GM12878 (cell line): Measurements from ENCODE around the gene PSTPIP2. TPM values are rescaled to one million over a fixed set of nuclear protein-coding genes. Genes with fewer than 3 reads are reported as not detected.

Source experiments
- ATAC-seq: fragments of 200-7000 bp; cut with Tn5 transposase; 3 replicates; pipeline ENCODE4 v1.9.1; 2020; ENCODE audit warnings: mild to moderate bottlenecking, moderate library complexity
- BruUV-seq: library from RNA; stranded (reverse); fragments of 400-500 nt; replicated peaks from 2 replicates; lab custom pipeline; 2021; lab: Mats Ljungman, UMichigan
- CTCF ChIA-PET: fragments of 300-600 bp; sonication (Branson Sonifier 250); formaldehyde crosslinking; extraction: SDS; loops from one replicate; lab custom pipeline; 2021; ENCODE audit warnings: inconsistent platforms; lab: Yijun Ruan, JAX
- POLR2A ChIA-PET: fragments of 350-600 bp; formaldehyde crosslinking; extraction: SDS; loops from one replicate; lab custom pipeline; 2021; ENCODE audit warnings: inconsistent platforms; lab: Charles Lee
- RAD21 ChIA-PET: fragments of 300-600 bp; sonication (Branson Sonifier 250); formaldehyde crosslinking; loops from one replicate; lab custom pipeline; 2023; ENCODE audit warnings: antibody characterized with exemption; ENCODE audit not compliant: unreplicated experiment; lab: Charles Lee
- SMC1A ChIA-PET: fragments of 300-600 bp; sonication (Branson Sonifier 250); formaldehyde crosslinking; loops from one replicate; lab custom pipeline; 2023; ENCODE audit not compliant: unreplicated experiment, uncharacterized antibody; lab: Charles Lee
- DNase-seq: peaks from one replicate; pipeline ENCODE4 v3.0.0-alpha.2; 2011; ENCODE audit warnings: low read depth, low spot score
- FAIRE-seq: peaks from 3 replicates; lab custom pipeline; 2011; peaks lifted over from hg19 to GRCh38; lab: Jason Lieb, UNC
- H2AFZ ChIP-seq: 2 replicates; pipeline ENCODE4 v1.6.0; 2011; ENCODE audit warnings: low read depth, low read length, control low read depth; ENCODE audit not compliant: control insufficient read depth
- H3K27ac ChIP-seq: 2 replicates; pipeline ENCODE4 v1.5.1; 2011; ENCODE audit warnings: control low read depth; ENCODE audit not compliant: control insufficient read depth, insufficient read depth
- H3K27me3 ChIP-seq, 2 experiments: replicated peaks in 1 of 2; 2 replicates each; pipeline versions ENCODE4 v1.6.0 to v1.6.1; 2011; ENCODE audit warnings: low read length in 1 of 2; ENCODE audit not compliant: control insufficient read depth in 2 of 2, insufficient read depth in 2 of 2
- H3K36me3 ChIP-seq, 2 experiments: 2 replicates each; pipeline ENCODE4 v1.5.1; 2011; ENCODE audit warnings: low read length in 1 of 2; ENCODE audit not compliant: control insufficient read depth in 2 of 2, insufficient read depth in 2 of 2
- H3K4me1 ChIP-seq: 2 replicates; pipeline ENCODE4 v1.6.1; 2011; ENCODE audit warnings: mild to moderate bottlenecking, low read length, moderate library complexity, mixed read lengths; ENCODE audit not compliant: control insufficient read depth, insufficient read depth
- H3K4me2 ChIP-seq: 2 replicates; pipeline ENCODE4 v1.6.0; 2011; ENCODE audit warnings: control low read depth; ENCODE audit not compliant: control insufficient read depth, insufficient read depth
- H3K4me3 ChIP-seq: fragments of 200-600 bp; sonication (generic); 2 replicates; pipeline ENCODE4 v1.5.1; 2016
- H3K79me2 ChIP-seq: 2 replicates; pipeline ENCODE4 v1.6.0; 2011; ENCODE audit warnings: low read length; ENCODE audit not compliant: control insufficient read depth, insufficient read depth
- H3K9ac ChIP-seq: 2 replicates; pipeline ENCODE4 v1.8.0; 2011; ENCODE audit warnings: low read length, control low read depth, mixed read lengths; ENCODE audit not compliant: control insufficient read depth, insufficient read depth
- H3K9me3 ChIP-seq: replicated peaks from 3 replicates; pipeline ENCODE4 v1.5.1; 2011; ENCODE audit warnings: mild to moderate bottlenecking, low read length; ENCODE audit not compliant: control insufficient read depth, insufficient read depth
- H4K20me1 ChIP-seq: 2 replicates; pipeline ENCODE4 v1.6.0; 2011; ENCODE audit not compliant: control insufficient read depth, insufficient read depth
- E2F4 ChIP-seq: IDR thresholded peaks from 2 replicates; pipeline ENCODE4 v1.6.1; 2012; ENCODE audit warnings: low read depth, low read length, improper control_type of control experiment
- SIN3A ChIP-seq: IDR thresholded peaks from 2 replicates; pipeline ENCODE4 v1.6.1; 2012; ENCODE audit warnings: low read depth, low read length, improper control_type of control experiment
- SMAD1 ChIP-seq: fragments of 450-650 bp; IDR thresholded peaks from 2 replicates; pipeline ENCODE4 v1.6.1; 2018; ENCODE audit warnings: mild to moderate bottlenecking, low read depth; ENCODE audit not compliant: partially characterized antibody
- ZNF217 ChIP-seq: fragments of 450-650 bp; IDR thresholded peaks from 2 replicates; pipeline ENCODE4 v1.6.1; 2017; ENCODE audit warnings: antibody characterized with exemption, mild to moderate bottlenecking
- WGBS: methylation state at CpG from one replicate; pipeline ENCODE4 v1.1.6; 2016; ENCODE audit warnings: low lambda C conversion rate; ENCODE audit not compliant: insufficient replicate concordance, insufficient coverage; ENCODE audit errors: missing lambda C conversion rate; 5-methylcytosine and 5-hydroxymethylcytosine counted together
- in situ Hi-C: fragments of 300-500 bp; cut with MboI; formaldehyde crosslinking; loops from 9 replicates; pipeline ENCODE4 v1.14.3; 2018; ENCODE audit warnings: mixed read lengths
- intact Hi-C: fragments of 100-400 bp; cut with micrococcal nuclease; formaldehyde crosslinking; loops from one replicate; pipeline ENCODE4 v1.14.2; 2022; ENCODE audit not compliant: unreplicated experiment
- polyA plus RNA-seq, 11 experiments: library from polyadenylated mRNA; depleted of rRNA in 4 of 11; unstranded in 6 of 11; stranded (reverse) in 5 of 11; fragments of >200 nt; fragmentation: Nextera tagmentation in 4 of 11; fragmentation: Illumina TruSeq in 1 of 11; extraction: Ambion mirVana in 4 of 11; extraction: Trizol in 1 of 11; gene quantifications; 1 replicate in 1 of 11; 2 replicates in 10 of 11; pipeline versions ENCODE4 v1.2.1 to v1.2.3, GENCODE V29; 2011 to 2016; ENCODE audit warnings: inconsistent platforms in 2 of 11, missing spikeins in 2 of 11, low read depth in 1 of 11
- total RNA-seq, 4 experiments: library from RNA; depleted of rRNA in 3 of 4; stranded (reverse); fragments of >200 nt in 3 of 4; fragmentation: Illumina TruSeq in 1 of 4; extraction: Trizol in 1 of 4; gene quantifications; 2 replicates each; pipeline versions ENCODE4 v1.2.1 to v1.2.3, GENCODE V29; 2013 to 2021

Gene PSTPIP2
- total and polyA plus RNA-seq, 10 of the 15 experiments (the other 5 are each of a cell fraction or from before 2014, with no cell fraction given): 0.69 to 38.4 (median 24.7) TPM

- Histone ChIP-seq H3K9me3 (no peaks in the 10 kb centered on the region; the same call in 2 of the 3 replicates), H4K20me1 (no peaks in the 10 kb centered on the region), H3K79me2 (no peaks in the 10 kb centered on the region; the same call in none of the 2 replicates), H3K27ac (no peak overlapping the region), H3K27me3 (no peaks in the 10 kb centered on the region; a peak in 1 of 4 replicates), H3K36me3 (no peaks in the 10 kb centered on the region; a peak in 1 of 4 replicates), H3K4me3 (peak overlapping the region; percentile 66; the same call in 1 of the 2 replicates), H2AFZ (no peak overlapping the region; the same call in 1 of the 2 replicates), H3K4me2 (peak overlapping the region; percentile 49; the same call in 1 of the 2 replicates), H3K4me1 (peaks cover 14% of the 10 kb centered on the region), H3K9ac (no peak overlapping the region)
- intact Hi-C loops (loop anchor here (2.0 to 5.0 kb wide), 3 partner anchors 95 to 380 kb away; no protein-coding TSS in a partner anchor), in situ Hi-C loops (loop anchor here (5.0 to 10.0 kb wide), 2 partner anchors 150 to 378 kb away; no protein-coding TSS in a partner anchor)
- no peak for FAIRE-seq
- WGBS: 51% methylated on average over 24 of the region's 25 CpGs
- TF ChIP-seq ZNF217 (no peak), SIN3A (no peak), SMAD1 (no peak), E2F4 (no peak)
- ChIA-PET CTCF (interaction anchor here (1.1 to 5.4 kb wide), 12 partner anchors 17 to 843 kb away, joined by 3 to 78 read pairs (median 16); partner anchors contain the start of gene SLC14A1), RAD21 (interaction anchor here (1.8 to 2.5 kb wide), 3 partner anchors 193 to 407 kb away, joined by 7 to 39 read pairs (median 24); no protein-coding TSS in a partner anchor), POLR2A (no interaction called here), SMC1A (interaction anchor here (1.2 to 2.1 kb wide), 12 partner anchors 10 to 407 kb away, joined by 3 to 36 read pairs (median 8); no protein-coding TSS in a partner anchor)
- no TSS peak for BruUV-seq
- no peak for ATAC-seq
- no peak for DNase-seq
These were observed 362 bp upstream of the PSTPIP2 start for GRCh38 chr18:46072376-46072867.
